Gastroesophageal sphincter (tissue), 3 donors: ENCODE data around the gene SACM1L.

ENCODE experiments used
- EP300 ChIP-seq: sonication (generic); formaldehyde crosslinking; IDR thresholded peaks from one replicate; pipeline ENCODE4 v1.6.1; 2017; ENCODE audit warnings: antibody characterized with exemption, mild to moderate bottlenecking
- POLR2A ChIP-seq, 2 donors: fragments of 450-650 bp; IDR thresholded peaks; one replicate each; pipeline ENCODE4 v1.6.1; 2017; ENCODE audit warnings: antibody characterized with exemption in 2 of 2, mild to moderate bottlenecking in 2 of 2, moderate library complexity in 1 of 2
- POLR2AphosphoS5 ChIP-seq: sonication (generic); formaldehyde crosslinking; IDR thresholded peaks from one replicate; pipeline ENCODE4 v1.6.1; 2017; ENCODE audit warnings: antibody characterized with exemption
- TF ChIP-seq, protein P1 (sequence below), 4 experiments: fragments of 200-600 bp in 2 of 4; fragments of 450-650 bp in 2 of 4; sonication (generic) in 1 of 4; IDR thresholded peaks; one replicate each; pipeline ENCODE4 v1.5.1; 2017 to 2019; ENCODE audit warnings: antibody characterized with exemption in 4 of 4, mild to moderate bottlenecking in 2 of 4, moderate library complexity in 2 of 4

GRCh38 chr3:45765266-45765851 lies 76.2 kb downstream of the SACM1L start:
- TF ChIP-seq, protein P1, sequence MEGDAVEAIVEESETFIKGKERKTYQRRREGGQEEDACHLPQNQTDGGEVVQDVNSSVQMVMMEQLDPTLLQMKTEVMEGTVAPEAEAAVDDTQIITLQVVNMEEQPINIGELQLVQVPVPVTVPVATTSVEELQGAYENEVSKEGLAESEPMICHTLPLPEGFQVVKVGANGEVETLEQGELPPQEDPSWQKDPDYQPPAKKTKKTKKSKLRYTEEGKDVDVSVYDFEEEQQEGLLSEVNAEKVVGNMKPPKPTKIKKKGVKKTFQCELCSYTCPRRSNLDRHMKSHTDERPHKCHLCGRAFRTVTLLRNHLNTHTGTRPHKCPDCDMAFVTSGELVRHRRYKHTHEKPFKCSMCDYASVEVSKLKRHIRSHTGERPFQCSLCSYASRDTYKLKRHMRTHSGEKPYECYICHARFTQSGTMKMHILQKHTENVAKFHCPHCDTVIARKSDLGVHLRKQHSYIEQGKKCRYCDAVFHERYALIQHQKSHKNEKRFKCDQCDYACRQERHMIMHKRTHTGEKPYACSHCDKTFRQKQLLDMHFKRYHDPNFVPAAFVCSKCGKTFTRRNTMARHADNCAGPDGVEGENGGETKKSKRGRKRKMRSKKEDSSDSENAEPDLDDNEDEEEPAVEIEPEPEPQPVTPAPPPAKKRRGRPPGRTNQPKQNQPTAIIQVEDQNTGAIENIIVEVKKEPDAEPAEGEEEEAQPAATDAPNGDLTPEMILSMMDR (IDR thresholded peaks at IDR 0.05): no peak
- TF ChIP-seq POLR2A (IDR thresholded peaks at IDR 0.05) (no peak), POLR2AphosphoS5 (no peak), EP300 (no peak)
